HCT116 (cell line): ENCODE measurements around the gene AP1AR. TPM values are rescaled to one million over a fixed set of nuclear protein-coding genes. Genes with fewer than 3 reads are reported as not detected.

Source experiments
- ATAC-seq: fragments of 200-7000 bp; cut with Tn5 transposase; 2 replicates; pipeline ENCODE4 v1.9.1; 2020; ENCODE audit warnings: mild to moderate bottlenecking, moderate library complexity
- BruUV-seq: library from RNA; stranded (reverse); fragments of 400-500 nt; replicated peaks from 2 replicates; lab custom pipeline; 2021; lab: Mats Ljungman, UMichigan
- CTCF ChIA-PET: fragments of 300-600 bp; sonication (Branson Sonifier 250); formaldehyde crosslinking; loops from one replicate; lab custom pipeline; 2021; ENCODE audit warnings: antibody characterized with exemption; lab: Charles Lee
- POLR2A ChIA-PET: fragments of 300-600, 350-600 bp; sonication (Branson Sonifier 250); formaldehyde crosslinking; loops from one replicate; lab custom pipeline; 2021; ENCODE audit warnings: antibody characterized with exemption; lab: Charles Lee
- RAD21 ChIA-PET, 2 experiments: fragments of 300-600 bp; sonication (Branson Sonifier 250); formaldehyde crosslinking; loops; one replicate each; lab custom pipeline; 2023; ENCODE audit warnings: low total read pairs in 2 of 2; ENCODE audit not compliant: uncharacterized antibody in 2 of 2, unreplicated experiment in 2 of 2, low non-redundant PET in 1 of 2; lab: Charles Lee
- DNase-seq: peaks from one replicate; pipeline ENCODE4 v3.0.0-alpha.2; 2010; ENCODE audit warnings: low read depth, low spot score
- H2AFZ ChIP-seq: fragments of 200-600 bp; shearing (Covaris generic), sonication (generic); 2 replicates; pipeline ENCODE4 v1.6.1; 2017; ENCODE audit warnings: low read depth, mixed run types, mixed read lengths, antibody characterized with exemption, low read length; ENCODE audit not compliant: poor library complexity, severe bottlenecking
- H3K27ac ChIP-seq: 2 replicates; pipeline ENCODE4 v1.5.1; 2012; ENCODE audit warnings: low read depth, low read length
- H3K27me3 ChIP-seq: fragments of 200-600 bp; sonication (generic); 2 replicates; pipeline ENCODE4 v1.6.1; 2016; ENCODE audit warnings: mixed run types, low read length, mixed read lengths; ENCODE audit not compliant: insufficient read depth
- H3K36me3 ChIP-seq, 2 experiments: fragments of 200-500 bp in 1 of 2; fragments of 200-600 bp in 1 of 2; sonication (Bioruptor generic) in 1 of 2; sonication (generic) in 1 of 2; 2 replicates each; pipeline versions ENCODE4 v1.5.1 to v1.6.1; 2014 to 2016; ENCODE audit warnings: low read length in 2 of 2, inconsistent platforms in 1 of 2, mixed read lengths in 1 of 2, mixed run types in 1 of 2; ENCODE audit not compliant: insufficient read depth in 2 of 2, control insufficient read depth in 1 of 2
- H3K4me1 ChIP-seq, 2 experiments: fragments of 200-600 bp in 1 of 2; sonication (generic) in 1 of 2; 2 replicates each; pipeline versions ENCODE4 v1.5.1 to v1.6.1; 2012 to 2017; ENCODE audit warnings: low read length in 2 of 2, inconsistent platforms in 1 of 2, mild to moderate bottlenecking in 1 of 2, mixed read lengths in 1 of 2, mixed run types in 1 of 2, moderate library complexity in 1 of 2; ENCODE audit not compliant: insufficient read depth in 2 of 2, control insufficient read depth in 1 of 2
- H3K4me2 ChIP-seq: fragments of 200-600 bp; sonication (generic); 2 replicates; pipeline ENCODE4 v1.6.1; 2017; ENCODE audit warnings: mixed run types, low read length, mixed read lengths
- H3K4me3 ChIP-seq, 2 experiments: fragments of 200-600 bp in 1 of 2; sonication (generic) in 1 of 2; replicated peaks in 1 of 2; 2 replicates each; pipeline ENCODE4 v1.5.1; 2011 to 2016; ENCODE audit warnings: low read length in 2 of 2, control low read depth in 1 of 2, low read depth in 1 of 2, mild to moderate bottlenecking in 1 of 2, mixed read lengths in 1 of 2, mixed run types in 1 of 2
- H3K79me2 ChIP-seq: fragments of 200-600 bp; sonication (generic); 2 replicates; pipeline ENCODE4 v1.6.1; 2017; ENCODE audit warnings: mild to moderate bottlenecking, mixed run types, low read length, moderate library complexity, mixed read lengths; ENCODE audit not compliant: insufficient read depth
- H3K9ac ChIP-seq: fragments of 200-600 bp; sonication (generic); 2 replicates; pipeline ENCODE4 v1.6.1; 2016; ENCODE audit warnings: low read length, mixed read lengths
- H3K9me2 ChIP-seq: fragments of 200-600 bp; sonication (generic), shearing (Covaris generic); 2 replicates; pipeline ENCODE4 v1.6.1; 2017; ENCODE audit warnings: mixed run types, mild to moderate bottlenecking, moderate library complexity; ENCODE audit not compliant: insufficient read depth
- H3K9me3 ChIP-seq, 2 experiments: fragments of 200-500 bp in 1 of 2; fragments of 200-600 bp in 1 of 2; sonication (Bioruptor generic) in 1 of 2; sonication (generic) in 1 of 2; 2 replicates each; pipeline ENCODE4 v1.6.1; 2014 to 2017; ENCODE audit warnings: low read length in 2 of 2, mixed read lengths in 2 of 2, inconsistent platforms in 1 of 2, low read depth in 1 of 2, mild to moderate bottlenecking in 1 of 2, mixed run types in 1 of 2, moderate library complexity in 1 of 2; ENCODE audit not compliant: control insufficient read depth in 1 of 2, insufficient read depth in 1 of 2
- H4K20me1 ChIP-seq: fragments of 200-600 bp; sonication (generic), shearing (Covaris generic); 2 replicates; pipeline ENCODE4 v1.6.1; 2017; ENCODE audit warnings: mixed run types, mild to moderate bottlenecking, moderate library complexity; ENCODE audit not compliant: insufficient read depth
- CBX3 ChIP-seq: IDR thresholded peaks from 2 replicates; pipeline ENCODE4 v1.6.1; 2012; ENCODE audit warnings: low read depth
- EGR1 ChIP-seq: IDR thresholded peaks from 2 replicates; pipeline ENCODE4 v1.6.1; 2012; ENCODE audit warnings: low read depth
- ELF1 ChIP-seq: IDR thresholded peaks from 2 replicates; pipeline ENCODE4 v1.6.1; 2012; ENCODE audit warnings: low read depth, borderline replicate concordance
- EZH2 ChIP-seq: fragments of 200-600 bp; sonication (generic); IDR thresholded peaks from 2 replicates; pipeline ENCODE4 v1.6.1; 2017; ENCODE audit warnings: antibody characterized with exemption, mixed run types
- POLR2A ChIP-seq: IDR thresholded peaks from 2 replicates; pipeline ENCODE4 v1.7.0; 2011; ENCODE audit warnings: borderline replicate concordance; ENCODE audit not compliant: insufficient read depth, insufficient read length; ENCODE audit errors: extremely low read depth
- RAD21 ChIP-seq: IDR thresholded peaks from 2 replicates; pipeline ENCODE4 v1.6.1; 2012; ENCODE audit warnings: low read depth, mild to moderate bottlenecking
- REST ChIP-seq: IDR thresholded peaks from 2 replicates; pipeline ENCODE4 v1.6.1; 2012; ENCODE audit warnings: low read depth
- SIN3A ChIP-seq: IDR thresholded peaks from 2 replicates; pipeline ENCODE4 v1.6.1; 2012; ENCODE audit warnings: low read depth
- SP1 ChIP-seq: IDR thresholded peaks from 2 replicates; pipeline ENCODE4 v1.6.1; 2012; ENCODE audit warnings: low read depth
- SRF ChIP-seq: IDR thresholded peaks from 2 replicates; pipeline ENCODE4 v1.6.1; 2012; ENCODE audit warnings: low read depth
- TCF7L2 ChIP-seq: IDR thresholded peaks from 2 replicates; pipeline ENCODE4 v1.7.0; 2011; ENCODE audit warnings: borderline replicate concordance, inconsistent platforms; ENCODE audit not compliant: insufficient read depth, insufficient read length; ENCODE audit errors: extremely low read depth
- ZBTB33 ChIP-seq: IDR thresholded peaks from 2 replicates; pipeline ENCODE4 v1.6.1; 2011; ENCODE audit warnings: mild to moderate bottlenecking, low read length, moderate library complexity; ENCODE audit not compliant: insufficient replicate concordance; ENCODE audit errors: extremely low read depth
- ZFX ChIP-seq: fragments of 450-650 bp; IDR thresholded peaks from 2 replicates; pipeline ENCODE4 v1.6.1; 2017
- ZNF274 ChIP-seq: fragments of 200-500 bp; sonication (Bioruptor generic); IDR thresholded peaks from 2 replicates; pipeline ENCODE4 v1.6.1; 2014; ENCODE audit warnings: mild to moderate bottlenecking, low read depth, low read length, inconsistent platforms
- intact Hi-C: fragments of 100-400 bp; cut with micrococcal nuclease; formaldehyde crosslinking; loops from 2 replicates; pipeline ENCODE4 v1.10.0; 2022
- total RNA-seq: library from RNA; stranded (reverse); gene quantifications from one replicate; pipeline ENCODE4 v1.2.1, GENCODE V29; 2021; ENCODE audit not compliant: unreplicated experiment
- TF ChIP-seq, protein P1 (sequence below): IDR thresholded peaks from 2 replicates; pipeline ENCODE4 v1.6.1; 2012
- TF ChIP-seq, protein P2 (sequence below), 3 experiments: fragments of 200-600 bp in 1 of 3; sonication (generic) in 1 of 3; IDR thresholded peaks in 2 of 3; conservative IDR thresholded peaks in 1 of 3; 2 replicates each; pipeline ENCODE4 v1.5.1; 2012 to 2017; ENCODE audit warnings: low read depth in 2 of 3, low read length in 2 of 3, antibody characterized with exemption in 1 of 3, borderline replicate concordance in 1 of 3, control low read depth in 1 of 3, mild to moderate bottlenecking in 1 of 3, mixed read lengths in 1 of 3, mixed run types in 1 of 3, moderate library complexity in 1 of 3; ENCODE audit not compliant: insufficient read depth in 1 of 3
- TF ChIP-seq, protein P3 (sequence below): IDR thresholded peaks from 2 replicates; pipeline ENCODE4 v1.6.1; 2012

The AP1AR gene
- total RNA-seq, 1 experiment from 2014 or later = 56.7 TPM

DNA sequence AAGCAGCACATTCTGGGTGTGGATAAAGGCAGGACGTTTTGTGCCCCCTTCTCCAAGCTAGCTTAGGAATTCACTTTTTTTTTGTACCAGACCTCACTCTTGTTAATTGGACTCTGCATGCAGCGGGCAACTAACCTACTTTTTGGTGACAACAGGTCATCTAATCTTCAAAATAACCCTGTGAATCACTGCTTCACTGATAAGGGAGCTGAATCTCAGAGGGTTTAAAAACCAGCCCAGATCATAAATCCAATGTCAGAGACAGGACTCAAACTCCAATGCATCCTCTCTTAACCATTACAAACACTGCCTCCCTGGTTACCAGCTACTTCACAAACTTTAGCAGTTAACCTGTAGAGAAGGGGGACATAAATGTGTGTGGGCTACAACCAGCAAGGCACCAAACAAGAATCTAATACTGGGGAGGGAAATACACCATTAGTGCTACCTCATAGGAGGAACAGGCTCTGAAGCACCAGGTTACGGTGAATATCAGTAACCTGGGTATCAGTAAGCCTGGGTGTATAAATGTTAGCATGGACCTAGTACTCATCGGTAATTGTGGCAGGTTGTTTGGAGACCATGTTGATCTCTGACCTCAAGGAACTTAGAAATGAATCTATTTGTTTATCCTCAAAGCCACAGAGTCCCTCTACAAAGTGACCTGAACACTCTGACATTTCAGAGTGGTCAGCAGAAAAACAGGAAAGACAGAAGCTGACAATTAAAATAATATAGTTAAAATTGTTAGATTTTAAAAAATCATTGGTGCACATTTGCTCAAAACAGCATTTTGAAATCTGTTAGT is 51.5 kb downstream of the AP1AR start:
- TF ChIP-seq EGR1 = no peak
- TF ChIP-seq, protein P1, sequence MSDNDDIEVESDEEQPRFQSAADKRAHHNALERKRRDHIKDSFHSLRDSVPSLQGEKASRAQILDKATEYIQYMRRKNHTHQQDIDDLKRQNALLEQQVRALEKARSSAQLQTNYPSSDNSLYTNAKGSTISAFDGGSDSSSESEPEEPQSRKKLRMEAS = no peak
- TF ChIP-seq SP1 = no peak
- no peak for TF ChIP-seq ZFX
- TF ChIP-seq, protein P2, sequence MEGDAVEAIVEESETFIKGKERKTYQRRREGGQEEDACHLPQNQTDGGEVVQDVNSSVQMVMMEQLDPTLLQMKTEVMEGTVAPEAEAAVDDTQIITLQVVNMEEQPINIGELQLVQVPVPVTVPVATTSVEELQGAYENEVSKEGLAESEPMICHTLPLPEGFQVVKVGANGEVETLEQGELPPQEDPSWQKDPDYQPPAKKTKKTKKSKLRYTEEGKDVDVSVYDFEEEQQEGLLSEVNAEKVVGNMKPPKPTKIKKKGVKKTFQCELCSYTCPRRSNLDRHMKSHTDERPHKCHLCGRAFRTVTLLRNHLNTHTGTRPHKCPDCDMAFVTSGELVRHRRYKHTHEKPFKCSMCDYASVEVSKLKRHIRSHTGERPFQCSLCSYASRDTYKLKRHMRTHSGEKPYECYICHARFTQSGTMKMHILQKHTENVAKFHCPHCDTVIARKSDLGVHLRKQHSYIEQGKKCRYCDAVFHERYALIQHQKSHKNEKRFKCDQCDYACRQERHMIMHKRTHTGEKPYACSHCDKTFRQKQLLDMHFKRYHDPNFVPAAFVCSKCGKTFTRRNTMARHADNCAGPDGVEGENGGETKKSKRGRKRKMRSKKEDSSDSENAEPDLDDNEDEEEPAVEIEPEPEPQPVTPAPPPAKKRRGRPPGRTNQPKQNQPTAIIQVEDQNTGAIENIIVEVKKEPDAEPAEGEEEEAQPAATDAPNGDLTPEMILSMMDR (IDR thresholded peaks at IDR 0.05 in 2 of 3, conservative IDR thresholded peaks at IDR 0.05 in 1 of 3; ENCODE audit: borderline replicate concordance in 1 of 3, insufficient read depth in 1 of 3, low read depth in 2 of 3, low read length in 2 of 3) = no peak
- no peak for TF ChIP-seq ZBTB33
- no peak for TF ChIP-seq POLR2A
- TF ChIP-seq, protein P3, sequence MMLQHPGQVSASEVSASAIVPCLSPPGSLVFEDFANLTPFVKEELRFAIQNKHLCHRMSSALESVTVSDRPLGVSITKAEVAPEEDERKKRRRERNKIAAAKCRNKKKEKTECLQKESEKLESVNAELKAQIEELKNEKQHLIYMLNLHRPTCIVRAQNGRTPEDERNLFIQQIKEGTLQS = no peak
- TF ChIP-seq RAD21 = no peak
- no peak for TF ChIP-seq SIN3A
- no peak for TF ChIP-seq EZH2
- TF ChIP-seq REST = no peak
- TF ChIP-seq ELF1 = no peak
- no peak for TF ChIP-seq TCF7L2
- no peak for TF ChIP-seq ZNF274
- TF ChIP-seq CBX3 = no peak
- no peak for TF ChIP-seq SRF
- no peak overlapping the region for H3K4me2 ChIP-seq
- H3K4me1 ChIP-seq = peaks cover 9 to 19% of the 10 kb centered on the region in 2 experiments; a peak in 3 of 4 replicates
- DNase-seq (no peak), ATAC-seq (no peak)
- H3K4me3 ChIP-seq = no peak overlapping the region
- POLR2A ChIA-PET = no interaction called here
- H3K27ac ChIP-seq = no peak overlapping the region
- H4K20me1 ChIP-seq = no peaks in the 10 kb centered on the region
- no TSS peak for BruUV-seq
- H3K9me2 ChIP-seq = no peaks in the 10 kb centered on the region
- CTCF ChIA-PET = no interaction called here
- intact Hi-C loops = no loop called here
- RAD21 ChIA-PET = no interaction called here
- no peaks in the 10 kb centered on the region for H3K9me3 ChIP-seq
- no peaks in the 10 kb centered on the region for H3K27me3 ChIP-seq
- H3K79me2 ChIP-seq = peaks cover 75% of the 10 kb centered on the region
- H2AFZ ChIP-seq = no peak overlapping the region
- peaks cover 0 to 9% of the 10 kb centered on the region in 2 experiments; a peak in 1 of 4 replicates for H3K36me3 ChIP-seq
- no peak overlapping the region for H3K9ac ChIP-seq
